GM23248 (cell line): ENCODE data around the gene POU2F1.

ENCODE experiments used
- EZH2 ChIP-seq: fragments of 200-600 bp; sonication (generic); IDR thresholded peaks from 2 replicates; pipeline ENCODE4 v1.6.1; 2018; ENCODE audit warnings: antibody characterized with exemption, mild to moderate bottlenecking; ENCODE audit not compliant: insufficient read depth, poor library complexity, severe bottlenecking
- EZH2phosphoT487 ChIP-seq: fragments of 200-600 bp; sonication (generic); IDR thresholded peaks from 2 replicates; pipeline ENCODE4 v1.6.1; 2018; ENCODE audit warnings: antibody characterized with exemption, moderate library complexity, mild to moderate bottlenecking, low read depth; ENCODE audit not compliant: insufficient read depth

DNA sequence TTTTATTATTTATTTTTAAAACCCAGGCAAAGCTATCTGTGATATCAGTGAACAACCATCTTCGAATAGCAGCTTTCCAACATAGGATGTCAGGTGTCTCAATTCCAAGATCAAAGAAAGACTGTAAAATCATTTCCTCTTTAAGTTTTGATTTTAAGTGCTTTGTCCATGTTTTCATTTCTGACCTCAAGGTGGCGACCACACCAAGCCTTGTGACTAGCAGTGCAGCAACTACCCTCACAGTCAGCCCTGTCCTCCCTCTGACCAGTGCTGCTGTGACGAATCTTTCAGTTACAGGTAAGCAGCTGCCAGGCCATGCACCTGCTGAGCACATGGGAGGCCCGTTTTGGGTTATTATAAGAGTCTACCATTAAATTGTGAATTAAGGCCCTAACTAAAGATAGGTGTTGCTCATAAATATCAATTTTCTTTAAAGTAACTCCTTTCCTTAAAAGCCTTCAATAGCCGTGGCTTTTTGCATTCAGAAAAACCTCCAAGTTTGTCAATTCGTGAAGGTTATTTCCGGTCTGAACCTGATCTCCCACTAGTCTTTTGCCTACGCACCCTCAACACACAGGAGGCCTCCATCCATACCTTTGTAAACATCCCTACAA, 180.7 kb downstream of the POU2F1 start:
- TF ChIP-seq EZH2 (no peak), EZH2phosphoT487 (no peak)
